ENCODE data around the gene MN1.

Gene MN1

DNA sequence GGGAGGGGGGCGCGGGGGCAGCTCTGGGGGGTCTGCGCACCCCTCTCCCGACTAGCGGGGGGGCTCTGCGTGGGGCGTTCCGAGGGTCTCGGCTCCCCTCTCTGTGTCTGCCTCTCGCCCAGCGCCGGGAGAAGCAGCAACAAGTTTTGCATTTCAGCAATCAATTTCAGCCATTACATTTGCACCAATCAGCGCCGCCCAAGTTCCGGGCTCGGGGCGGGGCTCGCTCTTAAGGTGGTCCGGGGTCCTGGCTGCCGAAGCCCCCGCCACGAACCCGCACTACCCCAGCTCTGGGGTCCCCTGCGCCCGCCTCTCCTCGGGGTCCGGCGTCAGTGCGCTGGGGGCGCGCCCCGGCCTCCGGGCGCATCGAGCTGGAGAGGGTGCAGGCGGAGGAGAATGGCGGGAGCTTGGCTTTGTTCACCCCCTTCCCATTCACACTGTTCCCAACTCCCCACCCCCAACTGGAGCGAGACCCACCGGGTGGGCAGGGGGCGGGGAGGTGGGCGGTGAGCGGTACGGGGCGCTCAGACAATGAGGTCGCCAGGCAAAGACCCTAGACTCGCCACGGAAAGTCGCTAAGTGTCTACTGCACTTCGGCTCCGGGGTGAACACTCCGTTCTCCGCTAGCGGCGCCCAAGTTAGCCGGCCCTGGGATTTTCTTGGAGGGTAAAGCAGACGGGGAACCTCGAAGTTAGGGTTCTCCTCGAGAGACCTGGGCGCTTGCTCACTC lies at the start of gene MN1:
Gene MN1, minus strand, starts transcription at position 141 of the 730 bp plus-strand sequence. CDS start 1,213 bp downstream, outside the sequence.
- peak; percentile 18 to 24 for DNase-seq

DNA sequence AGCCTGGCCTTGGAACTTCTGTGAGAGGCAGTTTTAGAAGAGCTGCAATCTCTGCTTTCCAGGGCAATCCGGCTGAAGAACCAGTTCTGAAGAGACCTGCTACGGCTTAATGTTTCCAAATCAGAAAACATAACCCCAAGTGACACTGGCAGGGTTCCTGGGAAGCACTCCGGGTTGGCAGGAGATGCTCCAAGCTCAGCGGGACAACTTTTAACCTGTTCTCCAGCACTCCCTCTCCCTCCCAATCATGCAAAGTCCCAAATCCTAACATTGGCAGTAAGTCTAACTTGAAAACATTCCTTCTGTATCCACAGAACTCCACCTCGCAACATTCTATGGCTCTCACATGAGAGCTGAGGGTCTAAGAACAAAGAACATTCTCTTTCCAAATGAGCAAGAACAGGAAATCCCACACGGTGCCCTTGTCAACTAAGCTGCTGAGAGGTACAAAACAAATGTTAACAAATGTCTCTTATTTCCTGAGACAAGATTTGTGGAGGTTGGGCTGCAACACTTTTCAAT lies 48.5 kb upstream of the MN1 start:
- DNase-seq = no peak

DNA sequence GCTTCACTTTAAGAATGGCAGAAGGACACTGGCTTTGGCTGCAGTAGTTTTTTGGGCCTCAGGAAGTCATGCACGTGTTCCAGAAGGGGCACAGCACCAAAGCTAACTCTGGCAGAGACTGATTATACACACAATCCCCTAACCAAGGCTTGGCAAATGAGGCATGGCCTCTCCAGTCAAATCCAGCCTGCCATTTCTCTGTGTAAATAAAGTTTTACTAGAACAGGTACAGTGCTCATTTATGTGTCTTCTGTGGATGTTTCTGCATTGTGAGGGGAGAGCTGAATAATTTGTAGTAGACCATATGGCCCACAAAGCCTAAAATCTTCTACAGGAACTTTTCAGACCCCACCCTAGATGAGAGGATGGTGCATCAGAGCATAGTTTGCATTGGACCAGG lies 46.4 kb upstream of the MN1 start:
- no peak for DNase-seq

DNA sequence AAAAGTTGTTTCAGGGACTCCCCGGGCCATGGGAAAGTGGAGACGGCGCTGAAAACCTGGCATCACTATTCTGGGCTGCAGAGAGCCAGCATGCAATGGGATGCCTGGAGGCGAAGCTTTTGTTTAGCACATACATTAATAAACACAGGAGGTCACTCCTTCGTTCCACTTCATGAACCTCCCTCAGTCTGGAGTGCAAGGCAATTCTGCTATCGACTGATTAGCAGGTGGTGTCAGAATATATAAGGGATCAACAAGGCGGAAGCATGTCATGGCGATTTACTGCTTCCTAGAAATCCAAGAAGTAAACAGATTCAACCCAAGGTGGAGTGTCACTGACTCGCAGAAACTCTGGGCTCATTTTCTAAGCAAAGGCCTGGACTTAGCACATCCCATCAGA lies 45.4 kb upstream of the MN1 start:
- DNase-seq = no peak

DNA sequence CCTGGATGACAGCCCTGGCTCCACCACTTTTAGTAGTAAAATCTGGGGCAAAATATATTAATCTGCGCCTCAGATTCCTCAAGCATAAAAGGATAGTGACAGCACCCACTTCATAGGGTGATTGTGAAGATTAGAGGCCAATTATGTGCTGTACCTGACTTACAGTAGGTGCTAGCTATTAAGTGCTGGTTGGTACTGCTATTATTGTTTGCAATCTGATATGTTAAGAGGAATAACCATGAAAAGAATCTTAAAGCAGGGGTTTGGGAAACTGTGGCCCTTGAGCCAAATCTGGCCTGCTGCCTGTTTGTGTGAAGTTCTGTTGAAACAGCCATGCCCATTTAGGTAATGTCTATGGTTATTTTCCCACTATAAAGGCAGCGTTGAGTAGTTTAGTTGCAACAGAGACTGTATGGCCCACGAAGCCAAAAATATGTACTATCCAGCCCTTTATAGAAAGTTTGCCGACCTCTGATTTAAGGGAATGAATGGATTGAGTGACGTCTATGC lies 44.7 kb upstream of the MN1 start:
- DNase-seq = no peak

DNA sequence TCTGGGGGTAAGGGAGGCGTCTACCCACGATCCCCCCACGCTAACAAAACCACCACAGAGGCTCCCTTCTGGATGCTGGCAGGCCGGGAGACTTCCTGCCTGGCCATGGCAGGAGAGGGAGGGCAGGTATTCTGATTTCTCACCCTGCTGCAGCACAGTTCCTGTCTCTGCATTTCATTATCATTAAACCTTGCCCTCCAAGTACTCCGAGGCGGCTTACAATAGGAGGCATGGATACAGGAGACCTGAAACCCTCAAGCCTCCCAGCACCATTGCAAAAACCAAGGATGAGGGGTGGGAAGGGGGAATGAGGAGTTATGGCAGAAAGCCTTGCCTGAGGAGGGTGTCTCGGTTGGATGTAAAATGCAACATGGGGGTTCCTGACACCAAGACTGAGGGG lies 44.1 kb upstream of the MN1 start:
- DNase-seq = no peak

DNA sequence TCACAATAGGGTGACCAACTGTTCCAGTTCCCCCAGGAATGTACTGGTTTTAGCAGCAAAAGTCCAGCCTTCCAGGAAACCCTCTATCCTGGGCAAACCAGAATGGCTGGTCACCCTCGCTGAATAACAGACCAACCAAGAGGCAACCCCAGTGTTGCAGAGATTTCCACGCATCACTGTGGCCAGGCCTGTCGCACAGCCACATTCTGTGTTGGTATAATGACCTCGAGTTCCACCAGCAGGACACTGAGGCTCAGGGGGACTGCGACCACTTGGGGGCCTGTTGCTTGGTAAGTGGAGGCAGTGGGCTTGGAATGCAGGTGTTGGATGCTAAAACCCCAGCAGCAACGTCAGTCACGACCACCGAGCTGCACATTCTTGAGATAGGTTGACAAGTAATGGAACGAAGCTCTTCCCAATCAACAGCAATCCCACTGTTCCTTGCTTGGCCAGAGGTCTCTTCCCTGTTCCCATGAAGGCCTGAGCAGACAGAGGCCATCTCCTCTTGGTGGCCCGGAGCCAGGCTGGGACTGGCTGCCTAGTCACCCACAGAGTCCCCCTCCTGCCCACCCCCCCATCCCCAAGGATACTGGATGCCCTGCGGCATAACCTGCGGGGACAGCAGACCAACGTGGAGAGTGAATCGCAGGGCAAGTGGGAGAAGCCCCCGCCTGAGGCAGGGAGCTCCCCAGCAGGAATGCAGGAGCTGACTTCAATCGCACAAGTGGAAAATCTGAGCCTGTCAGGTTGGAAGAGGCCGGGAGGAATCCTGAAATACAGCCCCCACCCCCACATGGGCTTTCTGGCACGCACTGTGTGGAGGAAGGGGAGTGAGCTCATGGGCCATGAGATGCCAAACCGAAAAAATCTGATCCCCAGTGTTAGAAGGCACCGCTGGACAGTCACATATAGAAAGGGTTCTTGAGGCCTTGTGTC lies 43.4 kb upstream of the MN1 start:
- DNase-seq = no peak

DNA sequence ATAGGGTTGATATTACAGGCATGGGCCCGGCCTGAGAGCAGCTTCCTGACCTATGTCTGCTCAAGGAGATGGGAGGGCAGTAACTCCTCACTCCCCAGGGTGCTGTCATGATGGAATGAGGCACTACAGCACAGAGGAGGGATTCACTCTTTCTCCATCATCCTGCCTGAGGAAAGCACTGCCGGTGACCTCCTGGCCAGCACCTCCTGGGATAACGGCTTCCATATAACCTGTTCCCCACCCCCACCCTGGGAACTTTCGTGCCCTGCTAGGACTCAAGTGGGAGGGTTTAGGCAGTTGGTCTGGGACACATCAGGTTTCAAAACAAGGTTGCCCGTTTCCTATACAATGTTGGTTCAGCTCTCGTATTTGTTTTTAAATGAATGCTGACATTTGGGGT lies 42.7 kb upstream of the MN1 start:
- no peak for DNase-seq

DNA sequence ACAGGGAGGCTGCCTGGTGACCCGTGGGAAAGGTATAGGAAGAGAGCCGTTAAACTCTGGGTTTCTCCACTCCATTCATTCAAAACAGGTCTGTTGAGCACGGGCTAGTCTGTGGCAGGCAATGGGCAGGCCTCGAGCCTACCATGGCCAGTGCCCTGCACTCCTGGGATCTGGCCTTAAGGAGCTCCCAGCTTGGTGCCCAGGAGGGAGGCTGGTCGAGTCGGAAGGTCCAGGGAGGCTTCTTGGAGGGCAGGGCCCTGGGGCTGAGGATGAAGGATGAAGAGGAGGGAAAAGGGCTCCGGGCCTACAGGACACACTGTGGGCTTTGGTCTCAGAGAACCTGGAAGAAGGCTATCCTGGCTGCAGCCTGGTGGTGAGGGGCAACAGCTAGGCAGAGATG lies 41.9 kb upstream of the MN1 start:
- DNase-seq = no peak

DNA sequence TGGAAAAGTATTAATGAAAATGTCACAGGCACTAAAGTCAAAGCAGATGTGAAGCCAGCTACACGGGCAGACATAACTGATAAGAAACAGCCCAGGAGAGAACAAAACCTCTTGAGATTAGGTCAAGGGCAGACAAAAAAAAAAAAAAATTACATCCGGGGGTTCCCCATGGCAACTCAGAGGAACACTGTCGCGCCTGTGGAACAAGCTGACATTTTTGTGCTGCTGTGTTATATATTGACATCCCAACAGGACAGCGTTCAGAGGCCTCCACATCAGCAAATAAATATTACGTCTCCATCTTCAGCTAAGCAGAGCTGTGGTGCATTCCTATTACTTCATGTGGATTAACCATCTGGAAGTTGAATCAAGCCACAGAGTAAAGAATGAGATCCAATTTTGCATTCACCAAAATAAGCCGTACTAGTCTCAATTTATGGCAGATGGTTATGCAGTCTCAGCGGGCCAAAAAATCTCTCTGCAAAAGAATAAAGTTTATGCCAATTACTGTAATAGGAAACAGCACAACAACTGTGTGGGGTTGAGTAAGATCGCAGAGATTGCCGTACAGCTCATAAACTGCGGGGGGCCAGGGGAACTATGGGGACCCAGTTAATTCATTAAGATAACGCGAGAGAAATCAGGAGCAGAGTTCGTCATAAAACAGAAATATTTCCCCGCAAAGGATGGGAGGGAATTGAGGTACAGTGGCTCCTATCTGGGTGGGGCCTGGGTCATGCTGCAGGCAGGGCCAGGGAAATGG lies 41.3 kb upstream of the MN1 start:
- no peak for DNase-seq

DNA sequence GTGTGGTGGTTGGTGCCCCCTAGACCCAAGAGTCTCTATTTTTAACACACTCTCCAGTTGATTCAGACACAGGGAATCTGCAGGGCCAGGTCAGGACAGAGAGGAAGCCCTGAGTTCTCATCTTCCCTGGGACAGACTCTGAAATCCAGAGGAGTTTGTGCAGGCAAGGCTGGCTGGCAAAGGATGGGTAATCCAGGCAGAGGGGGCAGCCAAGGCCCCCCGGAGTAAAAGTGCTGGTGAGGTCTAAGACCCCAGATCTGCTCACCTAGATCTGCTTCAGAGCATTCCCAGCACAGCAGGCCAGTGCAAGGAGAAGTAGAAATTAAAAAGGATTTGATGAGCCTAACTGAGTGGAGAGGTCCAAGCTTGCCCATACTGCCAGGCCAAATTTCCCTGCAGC lies 40.6 kb upstream of the MN1 start:
- DNase-seq = no peak

DNA sequence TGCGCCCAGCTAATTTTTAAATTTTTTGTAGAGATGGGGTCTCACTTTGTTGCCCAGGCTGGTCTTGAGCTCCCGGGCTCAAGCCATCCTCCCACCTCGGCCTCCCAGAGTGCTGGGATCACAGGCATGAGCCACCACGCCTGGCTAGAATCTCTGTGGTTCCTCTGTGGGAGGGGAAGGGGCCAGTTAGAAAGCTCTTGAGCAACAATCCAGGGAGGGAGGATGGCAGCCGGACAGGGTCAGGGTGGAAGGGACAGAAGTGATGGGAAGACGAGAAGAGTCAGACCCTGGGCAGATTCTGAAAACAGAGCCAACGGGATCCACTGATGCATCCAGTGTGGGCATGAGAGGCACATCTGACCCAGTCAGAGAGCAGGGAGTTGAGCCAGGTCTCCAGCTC lies 38.9 kb upstream of the MN1 start:
- no peak for DNase-seq

DNA sequence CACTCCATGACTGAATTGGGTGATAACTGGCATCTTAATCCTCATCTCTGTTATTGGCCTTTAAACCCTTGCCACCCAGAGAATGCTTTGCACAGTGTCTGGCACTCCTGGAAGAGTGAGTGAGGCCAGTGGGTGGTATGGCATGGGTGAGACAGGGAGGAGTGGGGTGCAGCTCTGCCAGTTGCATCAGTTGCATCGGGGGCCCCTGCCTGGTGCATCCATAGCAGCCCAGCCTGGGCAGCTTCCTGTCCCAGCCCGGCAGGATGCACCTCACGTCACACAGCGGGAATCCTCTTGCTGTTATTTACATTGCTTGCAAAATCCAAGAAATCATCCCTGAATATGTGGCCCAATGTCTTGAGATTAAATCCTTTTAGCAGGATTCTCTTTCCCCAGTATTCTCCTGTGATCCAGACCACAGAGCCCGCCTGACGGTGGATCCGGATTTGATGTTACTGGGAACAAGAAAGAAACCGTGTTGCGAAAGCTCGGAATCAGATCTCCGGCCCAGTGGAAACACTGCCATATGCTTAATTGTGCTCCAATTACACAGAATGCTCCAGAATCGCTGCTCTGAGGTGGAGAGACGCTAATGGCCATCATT lies 37.6 kb upstream of the MN1 start:
- no peak for DNase-seq

DNA sequence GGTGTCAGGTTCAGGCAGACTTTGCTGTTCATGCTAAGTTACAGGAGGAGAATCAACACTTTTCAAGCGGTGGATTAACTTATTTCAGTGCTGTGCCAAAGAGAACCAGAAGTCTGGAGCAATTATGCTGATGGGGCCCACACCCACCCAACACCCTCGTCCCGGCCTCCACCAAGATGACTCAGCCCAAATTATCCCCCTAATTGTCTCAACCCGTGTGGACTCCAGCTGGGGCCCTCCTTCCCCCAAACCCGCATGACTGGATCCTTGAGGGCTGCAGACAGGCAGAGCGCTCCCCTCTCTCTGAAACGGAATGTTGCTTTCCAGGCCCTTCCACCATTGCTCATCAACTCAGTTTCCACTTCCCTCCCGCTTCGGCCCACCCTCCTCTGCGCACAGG lies 34.6 kb upstream of the MN1 start:
- DNase-seq = no peak

DNA sequence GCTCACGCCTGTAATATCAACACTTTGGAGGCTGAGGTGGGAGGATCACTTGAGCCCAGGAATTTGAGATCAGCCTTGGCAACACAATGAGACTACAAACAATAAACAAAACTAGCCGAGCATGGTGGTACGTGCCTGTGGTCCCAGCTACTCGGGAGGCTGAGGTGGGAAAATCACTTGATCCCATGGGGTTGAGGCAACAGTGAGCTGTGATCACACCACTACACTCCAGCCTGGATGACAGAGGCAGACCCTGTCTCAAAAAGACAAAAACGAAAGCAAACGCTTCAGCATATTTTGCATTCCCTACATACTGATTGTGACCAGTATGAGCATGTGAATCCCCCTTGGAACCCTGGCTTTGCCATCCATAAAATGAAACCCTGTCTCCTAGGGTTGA lies 33.9 kb upstream of the MN1 start:
- no peak for DNase-seq

DNA sequence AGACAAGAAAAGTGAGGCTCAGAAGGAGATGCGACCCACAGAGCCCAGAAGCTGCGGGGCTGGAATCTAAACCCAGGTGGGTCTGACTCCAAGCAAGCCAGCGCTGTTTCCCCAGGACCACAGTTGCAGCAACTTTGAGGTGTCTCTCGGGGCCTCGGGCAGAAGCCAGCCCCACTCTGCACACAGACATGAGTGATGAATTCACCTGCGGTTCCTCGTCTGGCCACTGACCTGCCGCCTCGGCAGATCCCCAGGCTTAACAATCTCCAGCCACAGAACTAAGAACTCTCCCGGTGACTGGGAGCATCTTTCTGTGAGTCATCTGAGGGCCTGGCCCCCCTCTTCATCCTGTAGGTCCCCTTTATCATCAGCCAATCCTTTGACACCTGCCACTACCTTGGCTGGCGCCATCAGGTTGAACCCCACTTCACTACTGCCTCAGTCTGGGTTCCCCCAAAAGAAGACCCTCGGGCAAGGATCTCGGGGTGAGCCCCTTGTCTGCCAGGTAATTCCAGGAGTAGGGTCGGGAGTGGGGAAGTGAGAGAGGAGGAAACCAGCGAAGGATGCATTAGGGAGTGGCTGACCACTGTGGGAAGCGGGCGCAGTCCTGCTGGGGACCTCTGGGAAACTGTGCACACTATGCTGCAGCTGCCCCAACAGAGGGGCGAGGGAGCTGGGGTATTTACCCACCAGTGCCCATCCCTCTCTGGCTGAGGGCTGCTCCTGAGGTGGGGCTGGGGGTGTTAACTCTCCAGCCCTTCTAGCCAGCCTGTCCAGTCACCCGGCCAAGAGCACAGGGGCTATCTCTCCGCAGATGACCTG lies 33.0 kb upstream of the MN1 start:
- DNase-seq = no peak

DNA sequence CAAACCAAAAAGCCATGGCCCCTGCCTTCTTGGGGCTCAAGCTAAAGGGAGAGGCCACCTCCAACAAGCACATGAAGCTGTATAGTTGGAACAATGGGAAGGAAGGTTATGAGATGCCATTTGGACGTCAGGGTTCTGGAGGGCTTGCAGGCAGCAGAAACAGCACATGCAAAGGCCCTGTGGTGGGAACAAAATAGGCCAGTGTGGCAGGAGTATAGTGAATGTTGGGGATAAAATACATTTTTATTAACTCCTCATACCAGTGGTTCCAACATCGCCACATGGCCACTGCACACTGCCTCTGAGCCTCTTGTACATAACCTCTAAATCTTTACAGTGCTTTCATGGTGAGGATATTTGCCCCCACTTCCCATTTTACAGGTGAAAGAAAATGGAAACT lies 32.2 kb upstream of the MN1 start:
- DNase-seq = no peak

DNA sequence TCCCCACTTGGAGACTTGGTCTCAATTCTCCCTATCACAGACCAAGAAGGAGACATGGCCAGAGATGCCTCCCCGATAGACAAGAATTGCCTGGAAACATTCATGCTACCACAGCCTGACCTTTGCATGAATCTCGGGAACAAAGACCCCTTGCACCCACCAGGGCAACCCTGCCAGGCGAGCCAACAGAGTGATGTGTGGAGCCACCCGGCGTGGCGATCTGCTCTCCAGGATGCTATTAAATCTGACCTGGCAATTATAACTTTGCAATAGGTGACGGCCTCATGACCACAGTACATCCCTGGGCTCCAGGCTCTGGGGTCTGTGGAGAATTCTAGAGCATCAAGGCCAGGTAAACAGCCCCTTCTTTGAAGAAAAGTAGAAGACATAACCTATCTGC lies 31.1 kb upstream of the MN1 start:
- no peak for DNase-seq

DNA sequence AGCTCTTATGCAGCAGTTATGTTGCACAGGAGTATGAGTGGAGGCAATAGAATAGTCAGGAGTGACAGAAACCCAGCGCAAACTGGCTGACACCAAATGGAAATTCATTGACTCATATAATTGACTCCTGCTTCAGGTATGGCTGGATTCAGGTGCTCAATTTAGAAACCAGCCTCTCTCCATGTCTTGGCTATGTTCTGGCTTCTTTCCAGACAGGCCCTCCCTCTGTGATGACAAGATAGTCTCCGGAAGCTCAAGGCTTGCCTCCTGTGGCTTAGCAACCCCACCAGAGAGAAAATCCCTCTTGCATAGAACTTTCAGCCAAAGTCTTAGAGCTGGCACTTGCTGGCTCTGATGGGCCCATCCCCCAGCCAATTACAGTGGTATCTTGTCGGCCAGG lies 28.1 kb upstream of the MN1 start:
- DNase-seq = no peak

DNA sequence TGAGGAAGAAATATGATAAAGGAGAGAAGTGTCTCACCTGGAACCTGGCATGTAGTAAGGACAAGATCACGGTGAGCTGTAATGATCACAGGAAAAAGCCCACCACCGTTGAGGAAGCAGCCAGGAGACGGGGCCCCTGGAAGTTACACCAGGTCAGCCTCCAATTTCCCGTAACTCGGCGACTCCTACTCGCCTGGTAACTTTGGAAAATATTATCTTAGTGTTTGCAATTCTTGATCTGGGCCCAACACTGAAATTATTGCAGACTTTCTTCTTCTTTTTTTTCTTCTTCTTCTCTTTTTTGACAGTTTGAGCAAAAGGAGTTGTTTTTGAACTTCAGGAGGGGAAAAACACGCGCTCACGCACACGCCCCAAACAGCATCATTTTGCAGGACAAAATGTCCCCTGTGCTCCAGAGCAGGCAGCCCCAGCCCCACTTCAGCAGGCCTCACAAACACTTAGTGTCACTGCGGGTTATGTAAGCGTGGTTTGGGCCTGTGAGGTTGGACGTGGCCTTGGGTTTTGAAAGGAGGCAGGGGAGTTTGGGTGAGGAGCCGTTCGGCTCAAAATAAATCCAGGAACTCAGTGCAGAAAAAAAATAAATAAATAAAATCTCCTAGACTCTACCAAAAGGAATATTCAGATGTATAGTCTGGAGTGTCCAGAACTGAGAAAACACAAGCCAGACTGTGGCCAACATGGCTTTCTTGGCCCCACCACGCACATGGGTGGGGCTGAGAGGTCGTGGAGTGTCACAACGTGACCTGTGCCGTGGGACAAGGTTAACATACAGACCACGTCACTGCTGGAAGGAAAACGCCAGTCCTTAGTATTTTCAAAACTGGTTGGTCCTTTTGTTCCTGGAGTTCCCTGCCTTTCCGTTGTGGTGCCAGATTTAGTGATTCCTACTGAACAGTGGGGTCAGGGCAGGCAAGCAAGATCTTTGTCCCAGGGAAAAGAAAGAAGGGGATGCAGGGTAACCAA lies 26.3 kb upstream of the MN1 start:
- no peak for DNase-seq
